HEK293 (cell line): ENCODE results near the gene VCPKMT.

Experiments
- CTCF ChIA-PET: fragments of 350-600 bp; formaldehyde crosslinking; extraction: SDS; loops from one replicate; lab custom pipeline; 2021; ENCODE audit warnings: antibody characterized with exemption; lab: Yijun Ruan, JAX
- POLR2A ChIA-PET: fragments of 300-600 bp; formaldehyde crosslinking; extraction: SDS; loops from one replicate; lab custom pipeline; 2020; ENCODE audit warnings: antibody characterized with exemption, inconsistent platforms; lab: Yijun Ruan, JAX
- H3K27ac ChIP-seq: fragments of 200-500 bp; sonication (Bioruptor generic); 2 replicates; pipeline ENCODE4 v1.5.1; 2014; ENCODE audit warnings: low read depth, low read length, control low read depth, inconsistent platforms; ENCODE audit errors: extremely low read depth
- H3K36me3 ChIP-seq, 2 experiments: fragments of 200-500 bp in 1 of 2; sonication (Bioruptor generic) in 1 of 2; 1 replicate in 1 of 2; 2 replicates in 1 of 2; pipeline ENCODE4 v1.5.1; 2014 to 2017; ENCODE audit warnings: inconsistent platforms in 2 of 2, low read length in 2 of 2; ENCODE audit not compliant: control insufficient read depth in 2 of 2, insufficient read depth in 1 of 2
- H3K4me1 ChIP-seq: fragments of 200-500 bp; sonication (Bioruptor generic); 2 replicates; pipeline ENCODE4 v1.5.1; 2014; ENCODE audit warnings: mild to moderate bottlenecking, low read length, inconsistent platforms; ENCODE audit not compliant: control insufficient read depth, insufficient read depth
- H3K4me3 ChIP-seq: 2 replicates; pipeline ENCODE4 v1.5.1; 2011; ENCODE audit warnings: low read depth, mild to moderate bottlenecking, control low read depth, low read length, moderate library complexity
- H3K9me3 ChIP-seq: fragments of 200-500 bp; sonication (Bioruptor generic); 2 replicates; pipeline ENCODE4 v1.5.1; 2014; ENCODE audit warnings: low read depth, low read length, inconsistent platforms; ENCODE audit not compliant: control insufficient read depth, insufficient read depth
- GLI4 ChIP-seq: fragments of 450-650 bp; formaldehyde crosslinking; IDR thresholded peaks from 2 replicates; pipeline ENCODE4 v1.5.1; 2016; ENCODE audit warnings: missing biosample characterization, missing genetic modification characterization
- MYNN ChIP-seq: fragments of 450-650 bp; formaldehyde crosslinking; IDR thresholded peaks from 2 replicates; pipeline ENCODE4 v1.5.1; 2016; ENCODE audit warnings: missing biosample characterization, missing genetic modification characterization, borderline replicate concordance
- REPIN1 ChIP-seq: fragments of 450-650 bp; formaldehyde crosslinking; IDR thresholded peaks from 2 replicates; pipeline ENCODE4 v1.5.1; 2017; ENCODE audit warnings: missing biosample characterization, missing genetic modification characterization, low read depth
- SALL2 ChIP-seq: fragments of 450-650 bp; formaldehyde crosslinking; IDR thresholded peaks from 2 replicates; pipeline ENCODE4 v1.5.0; 2017; ENCODE audit warnings: missing biosample characterization, mild to moderate bottlenecking, missing genetic modification characterization, borderline replicate concordance
- ZBTB17 ChIP-seq: fragments of 450-650 bp; formaldehyde crosslinking; IDR thresholded peaks from 2 replicates; pipeline ENCODE4 v1.5.1; 2016; ENCODE audit warnings: missing biosample characterization, missing genetic modification characterization
- ZFHX2 ChIP-seq: fragments of 450-650 bp; formaldehyde crosslinking; conservative IDR thresholded peaks from 2 replicates; pipeline ENCODE4 v1.5.1; 2016; ENCODE audit warnings: missing biosample characterization, missing genetic modification characterization
- ZFP41 ChIP-seq: fragments of 450-650 bp; formaldehyde crosslinking; IDR thresholded peaks from 2 replicates; pipeline ENCODE4 v1.5.1; 2016; ENCODE audit warnings: missing biosample characterization, missing genetic modification characterization, borderline replicate concordance
- ZIC2 ChIP-seq: fragments of 450-650 bp; formaldehyde crosslinking; IDR thresholded peaks from 2 replicates; pipeline ENCODE4 v1.5.1; 2016; ENCODE audit warnings: missing biosample characterization, missing genetic modification characterization
- ZNF10 ChIP-seq: fragments of 450-650 bp; formaldehyde crosslinking; IDR thresholded peaks from 2 replicates; pipeline ENCODE4 v1.5.1; 2017; ENCODE audit warnings: missing biosample characterization, missing genetic modification characterization
- ZNF112 ChIP-seq: fragments of 450-650 bp; formaldehyde crosslinking; IDR thresholded peaks from 2 replicates; pipeline ENCODE4 v1.5.0; 2017; ENCODE audit warnings: missing biosample characterization, missing genetic modification characterization
- ZNF138 ChIP-seq: fragments of 450-650 bp; formaldehyde crosslinking; IDR thresholded peaks from 2 replicates; pipeline ENCODE4 v1.5.1; 2016; ENCODE audit warnings: missing biosample characterization, missing genetic modification characterization, borderline replicate concordance
- ZNF169 ChIP-seq: fragments of 450-650 bp; formaldehyde crosslinking; IDR thresholded peaks from 2 replicates; pipeline ENCODE4 v1.5.1; 2016; ENCODE audit warnings: missing biosample characterization, missing genetic modification characterization
- ZNF214 ChIP-seq: fragments of 450-650 bp; formaldehyde crosslinking; IDR thresholded peaks from 2 replicates; pipeline ENCODE4 v1.5.1; 2017; ENCODE audit warnings: missing biosample characterization, mild to moderate bottlenecking, missing genetic modification characterization, borderline replicate concordance
- ZNF324 ChIP-seq: fragments of 450-650 bp; formaldehyde crosslinking; IDR thresholded peaks from 2 replicates; pipeline ENCODE4 v1.5.1; 2016; ENCODE audit warnings: missing biosample characterization, missing genetic modification characterization
- ZNF354C ChIP-seq: fragments of 450-650 bp; formaldehyde crosslinking; IDR thresholded peaks from 2 replicates; pipeline ENCODE4 v1.5.1; 2016; ENCODE audit warnings: missing biosample characterization, missing genetic modification characterization, low read depth, borderline replicate concordance
- ZNF423 ChIP-seq: fragments of 450-650 bp; formaldehyde crosslinking; IDR thresholded peaks from 2 replicates; pipeline ENCODE4 v1.5.1; 2016; ENCODE audit warnings: missing biosample characterization, missing genetic modification characterization
- ZNF473 ChIP-seq: fragments of 450-650 bp; formaldehyde crosslinking; IDR thresholded peaks from 2 replicates; pipeline ENCODE4 v1.5.1; 2017; ENCODE audit warnings: missing biosample characterization, missing genetic modification characterization
- ZNF48 ChIP-seq: fragments of 450-650 bp; formaldehyde crosslinking; IDR thresholded peaks from 2 replicates; pipeline ENCODE4 v1.5.1; 2016; ENCODE audit warnings: missing biosample characterization, missing genetic modification characterization
- ZNF560 ChIP-seq: fragments of 450-650 bp; formaldehyde crosslinking; IDR thresholded peaks from 2 replicates; pipeline ENCODE4 v1.5.1; 2017; ENCODE audit warnings: missing biosample characterization, missing genetic modification characterization, borderline replicate concordance
- ZNF571 ChIP-seq: fragments of 450-650 bp; formaldehyde crosslinking; IDR thresholded peaks from 2 replicates; pipeline ENCODE4 v1.5.0; 2017; ENCODE audit warnings: missing biosample characterization, missing genetic modification characterization
- ZNF610 ChIP-seq: fragments of 450-650 bp; formaldehyde crosslinking; IDR thresholded peaks from 2 replicates; pipeline ENCODE4 v1.5.1; 2016; ENCODE audit warnings: missing biosample characterization, missing genetic modification characterization, borderline replicate concordance
- TF ChIP-seq, protein P1 (sequence below): fragments of 450-650 bp; formaldehyde crosslinking; IDR thresholded peaks from 2 replicates; pipeline ENCODE4 v1.5.1; 2017; ENCODE audit warnings: missing biosample characterization, missing genetic modification characterization
- TF ChIP-seq, protein P2 (sequence below): fragments of 450-650 bp; formaldehyde crosslinking; IDR thresholded peaks from 2 replicates; pipeline ENCODE4 v1.5.1; 2016; ENCODE audit warnings: missing biosample characterization, missing genetic modification characterization
- TF ChIP-seq, protein P3 (sequence below): fragments of 450-650 bp; formaldehyde crosslinking; IDR thresholded peaks from 2 replicates; pipeline ENCODE4 v1.5.1; 2016; ENCODE audit warnings: missing biosample characterization, missing genetic modification characterization
- TF ChIP-seq, protein P4 (sequence below): fragments of 450-650 bp; formaldehyde crosslinking; optimal IDR thresholded peaks from 2 replicates; pipeline ENCODE3; 2016; ENCODE audit warnings: missing biosample characterization, mild to moderate bottlenecking, missing genetic modification characterization
- TF ChIP-seq, protein P5 (sequence below): fragments of 450-650 bp; formaldehyde crosslinking; IDR thresholded peaks from 2 replicates; pipeline ENCODE4 v1.5.1; 2017; ENCODE audit warnings: missing biosample characterization, missing genetic modification characterization

The VCPKMT gene

DNA sequence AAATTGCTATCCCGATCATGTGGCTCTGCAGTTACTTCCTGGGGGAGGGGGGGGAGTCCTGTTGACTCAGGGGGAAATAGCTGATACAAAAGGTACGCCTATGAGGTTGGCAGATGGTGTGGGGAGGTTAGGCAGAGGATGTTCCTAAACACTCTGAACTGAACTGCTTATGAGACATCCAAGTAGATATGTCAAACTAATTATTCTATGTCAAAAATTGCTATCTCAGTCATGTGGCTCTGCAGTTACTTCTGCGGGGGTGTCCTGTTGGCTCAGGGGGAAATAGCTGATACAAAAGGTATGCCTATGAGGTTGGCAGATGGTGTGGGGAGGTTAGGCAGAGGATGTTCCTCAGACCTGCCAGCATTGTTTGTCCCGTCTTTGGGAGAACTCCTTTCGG is 5.1 kb upstream of the VCPKMT start:
- H3K4me3 ChIP-seq, result no peak overlapping the region
- POLR2A ChIA-PET, result no interaction called here
- no peak overlapping the region for H3K27ac ChIP-seq
- H3K36me3 ChIP-seq, result peaks cover 0 to 13% of the 10 kb centered on the region in 2 experiments; a peak in 2 of 3 replicates
- peaks cover 3% of the 10 kb centered on the region for H3K4me1 ChIP-seq
- no peaks in the 10 kb centered on the region for H3K9me3 ChIP-seq
- TF ChIP-seq ZNF112 (tag by site-specific recombination) (no peak), ZNF610 (no peak), SALL2 (tag by site-specific recombination) (no peak), ZNF138 (tag by site-specific recombination) (no peak), ZNF354C (tag by site-specific recombination) (no peak), ZFHX2 (tag by site-specific recombination) (no peak), ZNF48 (tag by site-specific recombination) (no peak), ZNF214 (no peak), ZBTB17 (tag by site-specific recombination) (no peak), ZNF473 (tag by site-specific recombination) (no peak), ZNF10 (tag by site-specific recombination) (no peak), ZNF324 (tag by site-specific recombination) (no peak), REPIN1 (tag by site-specific recombination) (no peak), GLI4 (no peak), ZNF169 (tag by site-specific recombination) (no peak), ZNF423 (no peak)
- TF ChIP-seq, protein P1, sequence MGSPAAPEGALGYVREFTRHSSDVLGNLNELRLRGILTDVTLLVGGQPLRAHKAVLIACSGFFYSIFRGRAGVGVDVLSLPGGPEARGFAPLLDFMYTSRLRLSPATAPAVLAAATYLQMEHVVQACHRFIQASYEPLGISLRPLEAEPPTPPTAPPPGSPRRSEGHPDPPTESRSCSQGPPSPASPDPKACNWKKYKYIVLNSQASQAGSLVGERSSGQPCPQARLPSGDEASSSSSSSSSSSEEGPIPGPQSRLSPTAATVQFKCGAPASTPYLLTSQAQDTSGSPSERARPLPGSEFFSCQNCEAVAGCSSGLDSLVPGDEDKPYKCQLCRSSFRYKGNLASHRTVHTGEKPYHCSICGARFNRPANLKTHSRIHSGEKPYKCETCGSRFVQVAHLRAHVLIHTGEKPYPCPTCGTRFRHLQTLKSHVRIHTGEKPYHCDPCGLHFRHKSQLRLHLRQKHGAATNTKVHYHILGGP (tag by site-specific recombination), result no peak
- TF ChIP-seq, protein P2, sequence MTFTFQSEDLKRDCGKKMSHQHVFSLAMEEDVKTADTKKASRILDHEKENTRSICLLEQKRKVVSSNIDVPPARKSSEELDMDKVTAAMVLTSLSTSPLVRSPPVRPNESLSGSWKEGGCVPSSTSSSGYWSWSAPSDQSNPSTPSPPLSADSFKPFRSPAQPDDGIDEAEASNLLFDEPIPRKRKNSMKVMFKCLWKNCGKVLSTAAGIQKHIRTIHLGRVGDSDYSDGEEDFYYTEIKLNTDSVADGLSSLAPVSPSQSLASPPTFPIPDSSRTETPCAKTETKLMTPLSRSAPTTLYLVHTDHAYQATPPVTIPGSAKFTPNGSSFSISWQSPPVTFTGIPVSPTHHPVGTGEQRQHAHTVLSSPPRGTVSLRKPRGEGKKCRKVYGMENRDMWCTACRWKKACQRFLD (tag by site-specific recombination), result no peak
- TF ChIP-seq, protein P3, sequence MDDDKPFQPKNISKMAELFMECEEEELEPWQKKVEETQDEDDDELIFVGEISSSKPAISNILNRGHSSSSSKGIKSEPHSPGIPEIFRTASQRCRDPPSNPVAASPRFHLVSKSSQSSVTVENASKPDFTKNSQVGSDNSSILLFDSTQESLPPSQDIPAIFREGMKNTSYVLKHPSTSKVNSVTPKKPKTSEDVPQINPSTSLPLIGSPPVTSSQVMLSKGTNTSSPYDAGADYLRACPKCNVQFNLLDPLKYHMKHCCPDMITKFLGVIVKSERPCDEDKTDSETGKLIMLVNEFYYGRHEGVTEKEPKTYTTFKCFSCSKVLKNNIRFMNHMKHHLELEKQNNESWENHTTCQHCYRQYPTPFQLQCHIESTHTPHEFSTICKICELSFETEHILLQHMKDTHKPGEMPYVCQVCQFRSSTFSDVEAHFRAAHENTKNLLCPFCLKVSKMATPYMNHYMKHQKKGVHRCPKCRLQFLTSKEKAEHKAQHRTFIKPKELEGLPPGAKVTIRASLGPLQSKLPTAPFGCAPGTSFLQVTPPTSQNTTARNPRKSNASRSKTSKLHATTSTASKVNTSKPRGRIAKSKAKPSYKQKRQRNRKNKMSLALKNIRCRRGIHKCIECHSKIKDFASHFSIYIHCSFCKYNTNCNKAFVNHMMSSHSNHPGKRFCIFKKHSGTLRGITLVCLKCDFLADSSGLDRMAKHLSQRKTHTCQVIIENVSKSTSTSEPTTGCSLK, result no peak
- CTCF ChIA-PET, result interaction anchor here (0.6 kb wide), 1 partner anchor 18 kb away, joined by 6 read pairs; no protein-coding TSS in a partner anchor

DNA sequence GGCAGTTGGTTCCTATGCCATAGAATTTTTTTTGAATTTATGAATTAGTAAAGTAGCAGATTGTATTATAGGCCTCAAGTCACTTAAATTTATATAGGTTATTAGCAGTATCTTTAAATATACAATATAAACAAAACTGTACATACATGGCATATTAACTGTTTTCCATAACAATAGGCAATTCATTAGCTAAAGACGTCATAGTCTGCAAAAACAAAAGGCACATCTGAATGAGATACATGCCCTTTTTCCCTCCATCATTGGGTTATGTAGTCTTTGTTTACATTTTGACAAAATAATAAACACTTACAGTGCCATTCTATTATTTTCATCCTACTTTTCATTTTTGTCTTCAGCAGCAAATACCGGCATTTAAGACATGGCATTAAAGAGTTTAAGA is 1.1 kb upstream of the VCPKMT start:
- POLR2A ChIA-PET, result interaction anchor here (0.5 to 2.0 kb wide), 2 partner anchors 195 to 265 kb away, joined by 3 to 6 read pairs; partner anchors contain the start of gene NEMF
- Histone ChIP-seq H3K4me3 (no peak overlapping the region), H3K4me1 (peaks cover 6% of the 10 kb centered on the region), H3K9me3 (no peaks in the 10 kb centered on the region), H3K36me3 (peaks cover 26 to 29% of the 10 kb centered on the region in 2 experiments), H3K27ac (no peak overlapping the region)
- CTCF ChIA-PET, result interaction anchor here (1.5 kb wide), 1 partner anchor 256 kb away, joined by 9 read pairs; no protein-coding TSS in a partner anchor
- TF ChIP-seq ZFP41 (tag by site-specific recombination), result no peak
- no peak for TF ChIP-seq ZIC2
- no peak for TF ChIP-seq ZNF560
- TF ChIP-seq MYNN (tag by site-specific recombination), result no peak
- no peak for TF ChIP-seq ZNF571 (tag by site-specific recombination)
- TF ChIP-seq, protein P4, sequence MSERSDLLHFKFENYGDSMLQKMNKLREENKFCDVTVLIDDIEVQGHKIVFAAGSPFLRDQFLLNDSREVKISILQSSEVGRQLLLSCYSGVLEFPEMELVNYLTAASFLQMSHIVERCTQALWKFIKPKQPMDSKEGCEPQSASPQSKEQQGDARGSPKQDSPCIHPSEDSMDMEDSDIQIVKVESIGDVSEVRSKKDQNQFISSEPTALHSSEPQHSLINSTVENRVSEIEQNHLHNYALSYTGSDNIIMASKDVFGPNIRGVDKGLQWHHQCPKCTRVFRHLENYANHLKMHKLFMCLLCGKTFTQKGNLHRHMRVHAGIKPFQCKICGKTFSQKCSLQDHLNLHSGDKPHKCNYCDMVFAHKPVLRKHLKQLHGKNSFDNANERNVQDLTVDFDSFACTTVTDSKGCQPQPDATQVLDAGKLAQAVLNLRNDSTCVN, result no peak
- TF ChIP-seq, protein P5, sequence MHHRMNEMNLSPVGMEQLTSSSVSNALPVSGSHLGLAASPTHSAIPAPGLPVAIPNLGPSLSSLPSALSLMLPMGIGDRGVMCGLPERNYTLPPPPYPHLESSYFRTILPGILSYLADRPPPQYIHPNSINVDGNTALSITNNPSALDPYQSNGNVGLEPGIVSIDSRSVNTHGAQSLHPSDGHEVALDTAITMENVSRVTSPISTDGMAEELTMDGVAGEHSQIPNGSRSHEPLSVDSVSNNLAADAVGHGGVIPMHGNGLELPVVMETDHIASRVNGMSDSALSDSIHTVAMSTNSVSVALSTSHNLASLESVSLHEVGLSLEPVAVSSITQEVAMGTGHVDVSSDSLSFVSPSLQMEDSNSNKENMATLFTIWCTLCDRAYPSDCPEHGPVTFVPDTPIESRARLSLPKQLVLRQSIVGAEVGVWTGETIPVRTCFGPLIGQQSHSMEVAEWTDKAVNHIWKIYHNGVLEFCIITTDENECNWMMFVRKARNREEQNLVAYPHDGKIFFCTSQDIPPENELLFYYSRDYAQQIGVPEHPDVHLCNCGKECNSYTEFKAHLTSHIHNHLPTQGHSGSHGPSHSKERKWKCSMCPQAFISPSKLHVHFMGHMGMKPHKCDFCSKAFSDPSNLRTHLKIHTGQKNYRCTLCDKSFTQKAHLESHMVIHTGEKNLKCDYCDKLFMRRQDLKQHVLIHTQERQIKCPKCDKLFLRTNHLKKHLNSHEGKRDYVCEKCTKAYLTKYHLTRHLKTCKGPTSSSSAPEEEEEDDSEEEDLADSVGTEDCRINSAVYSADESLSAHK (tag by site-specific recombination), result no peak
